K562 (cell line): ENCODE data around the gene SLAMF6. TPM values are rescaled to one million over a fixed set of nuclear protein-coding genes. Genes with fewer than 3 reads are reported as not detected.

Source experiments
- EZH2 ChIP-seq: IDR thresholded peaks from 2 replicates; pipeline ENCODE4 v1.6.1; 2012; ENCODE audit warnings: low read depth, mild to moderate bottlenecking, inconsistent platforms, low read length, borderline replicate concordance
- JUN ChIP-seq, 2 experiments: sonication (generic) in 1 of 2; formaldehyde crosslinking in 1 of 2; IDR thresholded peaks; 2 replicates each; pipeline versions ENCODE4 v1.6.1 to v1.8.0; 2012 to 2022; ENCODE audit warnings: borderline replicate concordance in 2 of 2, mild to moderate bottlenecking in 2 of 2, improper control_type of control experiment in 1 of 2, low read depth in 1 of 2, low read length in 1 of 2, missing genetic modification reagents in 1 of 2
- LEF1 ChIP-seq: fragments of 450-650 bp; IDR thresholded peaks from 2 replicates; pipeline ENCODE4 v1.6.1; 2016; ENCODE audit warnings: mild to moderate bottlenecking
- NELFE ChIP-seq: IDR thresholded peaks from 2 replicates; pipeline ENCODE4 v1.6.1; 2011; ENCODE audit warnings: mild to moderate bottlenecking; ENCODE audit not compliant: insufficient read depth, insufficient read length
- NFRKB ChIP-seq: fragments of 450-650 bp; IDR thresholded peaks from 2 replicates; pipeline ENCODE4 v1.6.1; 2016; ENCODE audit warnings: low read depth
- NR2C1 ChIP-seq, 2 experiments: fragments of 450-650 bp; IDR thresholded peaks; 2 replicates each; pipeline ENCODE4 v1.6.1; 2017; ENCODE audit warnings: mild to moderate bottlenecking in 2 of 2, antibody characterized with exemption in 1 of 2, inconsistent platforms in 1 of 2, missing compliant biosample characterization in 1 of 2, missing genetic modification characterization in 1 of 2
- RBM25 ChIP-seq: fragments of 200-400 bp; formaldehyde crosslinking; IDR thresholded peaks from 2 replicates; pipeline ENCODE4 v1.6.1; 2018; ENCODE audit warnings: low read length, low read depth, moderate library complexity; ENCODE audit not compliant: severe bottlenecking
- RFX1 ChIP-seq: fragments of 450-650 bp; IDR thresholded peaks from 2 replicates; pipeline ENCODE4 v1.6.1; 2016; ENCODE audit warnings: mild to moderate bottlenecking, moderate library complexity
- SMAD4 ChIP-seq: fragments of 250-450 bp; sonication (Bioruptor Pico); conservative IDR thresholded peaks from 2 replicates; pipeline ENCODE4 v1.8.0; 2021; ENCODE audit warnings: inconsistent platforms, mild to moderate bottlenecking, moderate library complexity
- ZBTB1 ChIP-seq: sonication (generic); formaldehyde crosslinking; IDR thresholded peaks from 2 replicates; pipeline ENCODE4 v1.8.1; 2023; ENCODE audit warnings: missing genetic modification reagents, low read depth, mild to moderate bottlenecking, borderline replicate concordance
- ZNF263 ChIP-seq: sonication (generic); formaldehyde crosslinking; IDR thresholded peaks from 2 replicates; pipeline ENCODE4 v1.8.0; 2022; ENCODE audit warnings: mild to moderate bottlenecking, missing genetic modification reagents, borderline replicate concordance
- ZNF589 ChIP-seq: fragments of 200-800 bp; sonication (Bioruptor generic); IDR thresholded peaks from 2 replicates; pipeline ENCODE4 v1.6.1; 2016; ENCODE audit warnings: low read depth, missing genetic modification characterization, missing compliant biosample characterization
- ZNF766 ChIP-seq: fragments of 200-800 bp; sonication (Bioruptor generic); conservative IDR thresholded peaks from 2 replicates; pipeline ENCODE4 v1.6.1; 2016; ENCODE audit warnings: missing genetic modification characterization, missing compliant biosample characterization
- polyA plus RNA-seq, 8 experiments: library from polyadenylated mRNA; depleted of rRNA in 4 of 8; stranded (reverse) in 5 of 8; unstranded in 3 of 8; fragments of >200 nt; fragmentation: Nextera tagmentation in 2 of 8; fragmentation: Illumina TruSeq in 1 of 8; extraction: Ambion mirVana in 2 of 8; extraction: Trizol in 1 of 8; gene quantifications; 2 replicates each; pipeline versions ENCODE4 v1.2.1 to v1.2.3, GENCODE V29; 2011 to 2014; ENCODE audit warnings: inconsistent platforms in 1 of 8, missing spikeins in 1 of 8
- total RNA-seq, 7 experiments: library from RNA; depleted of rRNA in 6 of 7; stranded (reverse); fragments of >200 nt in 6 of 7; fragmentation: Illumina TruSeq in 2 of 7; extraction: Trizol in 2 of 7; gene quantifications; 2 replicates each; pipeline versions ENCODE4 v1.2.1 to v1.2.3, GENCODE V29; 2011 to 2021; ENCODE audit warnings: low replicate concordance in 1 of 7
- TF ChIP-seq, protein P1 (sequence below): fragments of 450-650 bp; IDR thresholded peaks from 2 replicates; pipeline ENCODE4 v1.6.1; 2018; ENCODE audit warnings: mild to moderate bottlenecking, low read depth; ENCODE audit not compliant: partially characterized antibody
- TF ChIP-seq, protein P2 (sequence below): fragments of 250-450 bp; sonication (Bioruptor Pico); IDR thresholded peaks from 2 replicates; pipeline ENCODE4 v1.5.0; 2020; ENCODE audit warnings: mild to moderate bottlenecking, borderline replicate concordance
- TF ChIP-seq, protein P3 (sequence below): sonication (generic); formaldehyde crosslinking; IDR thresholded peaks from 2 replicates; pipeline ENCODE4 v1.8.0; 2022; ENCODE audit warnings: mild to moderate bottlenecking, missing genetic modification reagents
- TF ChIP-seq, protein P4 (sequence below): fragments of 250-450 bp; sonication (Bioruptor Pico); IDR thresholded peaks from 2 replicates; pipeline ENCODE4 v1.4.0; 2020; ENCODE audit warnings: mild to moderate bottlenecking, moderate library complexity, borderline replicate concordance
- TF ChIP-seq, protein P5 (sequence below): fragments of 250-450 bp; sonication (Bioruptor Pico); IDR thresholded peaks from 2 replicates; pipeline ENCODE4 v1.8.0; 2021; ENCODE audit warnings: moderate library complexity, mild to moderate bottlenecking, inconsistent platforms

Gene SLAMF6
- total and polyA plus RNA-seq, 9 of the 15 experiments (the other 6 are each of a cell fraction or from before 2014, with no cell fraction given), result 0.56 to 4.8 (median 1.1) TPM

DNA sequence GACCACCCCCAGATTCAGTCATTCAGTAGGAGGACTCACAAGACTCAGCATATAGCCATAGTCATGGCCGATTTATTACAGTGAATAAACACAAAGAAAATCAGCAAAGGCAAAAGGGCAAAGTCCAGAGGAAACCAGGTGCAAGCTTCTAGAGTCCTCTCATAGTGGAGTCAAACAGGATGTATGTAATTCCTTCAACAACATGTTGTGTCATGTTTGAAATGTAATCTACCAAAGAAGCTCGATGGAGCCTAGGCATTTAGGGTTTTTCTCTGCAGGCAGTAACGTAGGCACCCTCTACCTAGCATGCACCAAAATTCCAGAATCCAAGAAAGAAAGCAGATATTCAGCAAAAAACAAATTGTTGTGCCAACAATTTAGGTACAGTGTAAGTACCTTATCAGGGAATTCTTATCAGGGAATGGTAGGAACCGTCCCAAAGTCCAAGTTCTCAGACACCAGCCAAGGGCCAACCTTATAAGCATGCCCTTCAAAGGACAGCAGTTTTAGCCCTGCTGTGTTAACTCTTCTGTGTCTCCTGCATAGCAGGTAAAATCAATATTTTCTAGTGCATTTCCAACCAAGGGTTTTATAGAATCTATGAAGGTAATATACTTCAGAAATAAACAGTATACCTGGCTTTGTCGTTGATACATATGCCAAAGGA is 16.1 kb upstream of the SLAMF6 start (continued):
- TF ChIP-seq, protein P1, sequence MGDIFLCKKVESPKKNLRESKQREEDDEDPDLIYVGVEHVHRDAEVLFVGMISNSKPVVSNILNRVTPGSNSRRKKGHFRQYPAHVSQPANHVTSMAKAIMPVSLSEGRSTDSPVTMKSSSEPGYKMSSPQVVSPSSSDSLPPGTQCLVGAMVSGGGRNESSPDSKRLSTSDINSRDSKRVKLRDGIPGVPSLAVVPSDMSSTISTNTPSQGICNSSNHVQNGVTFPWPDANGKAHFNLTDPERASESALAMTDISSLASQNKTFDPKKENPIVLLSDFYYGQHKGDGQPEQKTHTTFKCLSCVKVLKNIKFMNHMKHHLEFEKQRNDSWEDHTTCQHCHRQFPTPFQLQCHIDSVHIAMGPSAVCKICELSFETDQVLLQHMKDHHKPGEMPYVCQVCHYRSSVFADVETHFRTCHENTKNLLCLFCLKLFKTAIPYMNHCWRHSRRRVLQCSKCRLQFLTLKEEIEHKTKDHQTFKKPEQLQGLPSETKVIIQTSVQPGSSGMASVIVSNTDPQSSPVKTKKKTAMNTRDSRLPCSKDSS, result no peak
- TF ChIP-seq ZNF589 (CRISPR knock-in tag) (peak; percentile 32; the same call in 1 of the 2 replicates), NFRKB (no peak; the same call in none of the 2 replicates), LEF1 (no peak), EZH2 (no peak), NELFE (no peak), ZNF766 (CRISPR knock-in tag) (no peak; the same call in 1 of the 2 replicates), JUN (IDR thresholded peaks at IDR 0.05; ENCODE audit: borderline replicate concordance, low read depth, low read length) (peak; percentile 5; the same call in 1 of the 2 replicates), JUN (CRISPR knock-in tag; IDR thresholded peaks at IDR 0.05; ENCODE audit: borderline replicate concordance) (no peak), NR2C1 (IDR thresholded peaks at IDR 0.05) (no peak), NR2C1 (tag; IDR thresholded peaks at IDR 0.05) (0 out of 2 replicates have a peak, but pooled peaks have one; percentile 8), ZBTB1 (no peak), RFX1 (no peak), SMAD4 (CRISPR knock-in tag) (peak; percentile 47), ZNF263 (CRISPR knock-in tag) (0 out of 2 replicates have a peak, but pooled peaks have one; percentile 1), RBM25 (no peak)
- TF ChIP-seq, protein P2, sequence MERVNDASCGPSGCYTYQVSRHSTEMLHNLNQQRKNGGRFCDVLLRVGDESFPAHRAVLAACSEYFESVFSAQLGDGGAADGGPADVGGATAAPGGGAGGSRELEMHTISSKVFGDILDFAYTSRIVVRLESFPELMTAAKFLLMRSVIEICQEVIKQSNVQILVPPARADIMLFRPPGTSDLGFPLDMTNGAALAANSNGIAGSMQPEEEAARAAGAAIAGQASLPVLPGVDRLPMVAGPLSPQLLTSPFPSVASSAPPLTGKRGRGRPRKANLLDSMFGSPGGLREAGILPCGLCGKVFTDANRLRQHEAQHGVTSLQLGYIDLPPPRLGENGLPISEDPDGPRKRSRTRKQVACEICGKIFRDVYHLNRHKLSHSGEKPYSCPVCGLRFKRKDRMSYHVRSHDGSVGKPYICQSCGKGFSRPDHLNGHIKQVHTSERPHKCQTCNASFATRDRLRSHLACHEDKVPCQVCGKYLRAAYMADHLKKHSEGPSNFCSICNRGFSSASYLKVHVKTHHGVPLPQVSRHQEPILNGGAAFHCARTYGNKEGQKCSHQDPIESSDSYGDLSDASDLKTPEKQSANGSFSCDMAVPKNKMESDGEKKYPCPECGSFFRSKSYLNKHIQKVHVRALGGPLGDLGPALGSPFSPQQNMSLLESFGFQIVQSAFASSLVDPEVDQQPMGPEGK, result no peak
- TF ChIP-seq, protein P3, sequence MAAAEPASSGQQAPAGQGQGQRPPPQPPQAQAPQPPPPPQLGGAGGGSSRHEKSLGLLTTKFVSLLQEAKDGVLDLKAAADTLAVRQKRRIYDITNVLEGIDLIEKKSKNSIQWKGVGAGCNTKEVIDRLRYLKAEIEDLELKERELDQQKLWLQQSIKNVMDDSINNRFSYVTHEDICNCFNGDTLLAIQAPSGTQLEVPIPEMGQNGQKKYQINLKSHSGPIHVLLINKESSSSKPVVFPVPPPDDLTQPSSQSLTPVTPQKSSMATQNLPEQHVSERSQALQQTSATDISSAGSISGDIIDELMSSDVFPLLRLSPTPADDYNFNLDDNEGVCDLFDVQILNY, result no peak
- TF ChIP-seq, protein P4, sequence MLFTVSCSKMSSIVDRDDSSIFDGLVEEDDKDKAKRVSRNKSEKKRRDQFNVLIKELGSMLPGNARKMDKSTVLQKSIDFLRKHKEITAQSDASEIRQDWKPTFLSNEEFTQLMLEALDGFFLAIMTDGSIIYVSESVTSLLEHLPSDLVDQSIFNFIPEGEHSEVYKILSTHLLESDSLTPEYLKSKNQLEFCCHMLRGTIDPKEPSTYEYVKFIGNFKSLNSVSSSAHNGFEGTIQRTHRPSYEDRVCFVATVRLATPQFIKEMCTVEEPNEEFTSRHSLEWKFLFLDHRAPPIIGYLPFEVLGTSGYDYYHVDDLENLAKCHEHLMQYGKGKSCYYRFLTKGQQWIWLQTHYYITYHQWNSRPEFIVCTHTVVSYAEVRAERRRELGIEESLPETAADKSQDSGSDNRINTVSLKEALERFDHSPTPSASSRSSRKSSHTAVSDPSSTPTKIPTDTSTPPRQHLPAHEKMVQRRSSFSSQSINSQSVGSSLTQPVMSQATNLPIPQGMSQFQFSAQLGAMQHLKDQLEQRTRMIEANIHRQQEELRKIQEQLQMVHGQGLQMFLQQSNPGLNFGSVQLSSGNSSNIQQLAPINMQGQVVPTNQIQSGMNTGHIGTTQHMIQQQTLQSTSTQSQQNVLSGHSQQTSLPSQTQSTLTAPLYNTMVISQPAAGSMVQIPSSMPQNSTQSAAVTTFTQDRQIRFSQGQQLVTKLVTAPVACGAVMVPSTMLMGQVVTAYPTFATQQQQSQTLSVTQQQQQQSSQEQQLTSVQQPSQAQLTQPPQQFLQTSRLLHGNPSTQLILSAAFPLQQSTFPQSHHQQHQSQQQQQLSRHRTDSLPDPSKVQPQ, result no peak
- TF ChIP-seq, protein P5, sequence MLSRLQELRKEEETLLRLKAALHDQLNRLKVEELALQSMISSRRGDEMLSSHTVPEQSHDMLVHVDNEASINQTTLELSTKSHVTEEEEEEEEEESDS, result no peak
